Stimulated activated CD4-positive, alpha-beta T cell treated with anti-CD3 and anti-CD28 coated beads, Interleukin-1b, Interleukin-23, amount 100 ng/mL, for 48 hours (primary cell): ENCODE measurements around the gene C2orf66.

Experiments used
- DNase-seq: peaks from one replicate; pipeline ENCODE4 v3.0.0-alpha.2; 2020

The C2orf66 gene

GRCh38 chr2:196809260-196809659 is at the start of gene C2orf66:
Gene C2orf66 (minus strand): TSS chr2:196809355. CDS start chr2:196809336, 19 bp downstream.
- DNase-seq, result no peak

- DNase-seq, result no peak
These were observed 45.5 kb upstream of the C2orf66 start for GRCh38 chr2:196854629-196855028.

GRCh38 chr2:196853301-196854087 is 44.3 kb upstream of the C2orf66 start:
- DNase-seq, result no peak

GRCh38 chr2:196851088-196851487 is 41.9 kb upstream of the C2orf66 start:
- no peak for DNase-seq

- DNase-seq, result no peak
These were observed 40.7 kb upstream of the C2orf66 start for GRCh38 chr2:196849895-196850294.

GRCh38 chr2:196846295-196846694 is 37.1 kb upstream of the C2orf66 start:
- DNase-seq, result no peak

GRCh38 chr2:196845371-196845770 is 36.2 kb upstream of the C2orf66 start:
- no peak for DNase-seq

GRCh38 chr2:196840171-196840570 is 31.0 kb upstream of the C2orf66 start:
- no peak for DNase-seq

- no peak for DNase-seq
These were observed 30.4 kb upstream of the C2orf66 start for GRCh38 chr2:196839574-196839973.

- no peak for DNase-seq
These were observed 27.3 kb upstream of the C2orf66 start for GRCh38 chr2:196836440-196836839.

GRCh38 chr2:196830701-196831100 is 21.5 kb upstream of the C2orf66 start:
- no peak for DNase-seq

GRCh38 chr2:196827356-196827755 is 18.2 kb upstream of the C2orf66 start:
- DNase-seq, result no peak

- DNase-seq, result no peak
These were observed 14.8 kb upstream of the C2orf66 start for GRCh38 chr2:196823750-196824522.

GRCh38 chr2:196821195-196821594 is 12.0 kb upstream of the C2orf66 start:
- DNase-seq, result no peak

GRCh38 chr2:196808083-196808665 is 981 bp downstream of the C2orf66 start:
- DNase-seq, result no peak

- DNase-seq, result no peak
These were observed 4.8 kb downstream of the C2orf66 start for GRCh38 chr2:196804381-196804780.

GRCh38 chr2:196802401-196802800 is 6.8 kb downstream of the C2orf66 start:
- no peak for DNase-seq

- no peak for DNase-seq
These were observed 7.4 kb downstream of the C2orf66 start for GRCh38 chr2:196801674-196802261.

GRCh38 chr2:196798980-196799379 is 10.2 kb downstream of the C2orf66 start:
- DNase-seq, result no peak

GRCh38 chr2:196792865-196793264 is 16.3 kb downstream of the C2orf66 start:
- DNase-seq, result no peak

GRCh38 chr2:196783431-196784094 is 25.6 kb downstream of the C2orf66 start:
- peak; percentile 50 for DNase-seq

- no peak for DNase-seq
These were observed 42.1 kb downstream of the C2orf66 start for GRCh38 chr2:196767101-196767500.

- no peak for DNase-seq
These were observed 49.8 kb downstream of the C2orf66 start for GRCh38 chr2:196759378-196759706.
